ENCODE results near the gene GPC1.

Gene GPC1

GRCh38 chr2:240412975-240413812 lies 22.3 kb upstream of the GPC1 start:
- DNase-seq (ENCODE audit: low spot score) = no peak

DNA sequence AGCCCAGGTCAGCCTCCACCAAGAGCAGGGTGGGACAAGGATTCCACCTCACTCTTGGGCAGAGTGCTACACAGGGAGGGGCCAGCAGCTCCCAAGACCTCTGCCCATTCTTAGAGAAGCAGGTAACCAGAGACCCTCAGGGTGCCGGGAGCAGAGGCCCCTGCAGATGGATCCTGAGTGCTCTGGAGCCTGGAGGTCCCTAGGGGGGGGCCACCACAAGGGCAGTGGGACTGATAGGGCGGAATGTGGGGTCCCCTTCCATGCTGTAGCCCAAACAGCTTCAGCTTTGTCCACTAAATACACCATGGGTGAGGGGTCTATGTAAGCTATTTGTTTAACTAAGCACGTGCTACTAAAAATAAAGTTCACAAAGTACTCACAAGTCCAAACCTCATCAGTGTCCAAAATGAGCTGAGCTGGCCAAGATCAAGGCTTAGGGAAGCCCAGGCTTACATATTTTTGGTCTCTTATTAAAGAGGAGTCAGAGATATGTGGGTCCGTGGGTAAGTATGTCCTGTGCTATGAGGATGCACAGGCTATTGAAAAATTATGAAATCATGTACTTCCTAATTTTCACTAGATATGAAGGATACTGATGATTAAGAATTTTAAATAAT lies 21.5 kb upstream of the GPC1 start:
- DNase-seq (ENCODE audit: low spot score) = no peak

- no peak for DNase-seq (ENCODE audit: low spot score)
These were observed 18.6 kb upstream of the GPC1 start for GRCh38 chr2:240416821-240417220.

DNA sequence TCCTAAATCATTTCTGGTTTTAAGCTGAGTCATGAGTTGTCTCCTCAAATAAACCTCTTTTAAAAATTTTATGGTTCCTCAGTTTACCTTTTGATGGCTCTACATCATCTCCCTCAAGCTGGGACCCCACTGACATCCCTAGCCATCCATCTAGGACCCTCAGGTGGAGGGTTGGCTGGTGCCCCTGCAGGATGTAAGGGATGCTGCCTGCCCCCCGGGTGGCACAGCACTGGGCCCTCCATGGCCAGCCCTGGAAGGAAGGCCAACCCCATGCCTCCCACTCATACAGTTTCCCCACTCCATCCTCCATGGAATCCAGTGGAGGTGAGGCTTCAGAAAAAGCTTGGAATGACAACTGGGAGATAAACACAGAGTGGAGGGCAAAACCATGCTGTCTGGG lies 17.2 kb upstream of the GPC1 start:
- DNase-seq (ENCODE audit: low spot score) = no peak

GRCh38 chr2:240419271-240419670 lies 16.2 kb upstream of the GPC1 start:
- no peak for DNase-seq (ENCODE audit: low spot score)

DNA sequence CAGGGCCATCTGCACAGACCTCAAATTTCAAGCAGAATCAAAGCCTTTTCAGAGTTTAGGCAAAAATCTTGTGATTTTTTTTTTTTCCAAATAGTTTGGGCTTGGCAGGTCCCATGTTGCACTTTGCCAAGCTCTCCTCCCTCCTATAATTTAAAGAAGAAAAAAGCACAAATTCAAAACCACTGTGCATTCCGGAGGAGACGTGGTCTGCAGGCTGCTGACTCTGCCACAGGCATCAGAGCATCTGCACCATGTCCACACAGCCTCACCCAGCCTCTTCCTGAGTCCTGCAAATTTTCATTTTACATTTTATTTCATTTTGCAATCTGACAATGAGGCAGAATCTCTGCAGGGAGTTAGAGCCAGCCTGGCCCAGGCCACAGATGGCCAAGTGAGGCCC lies 15.7 kb upstream of the GPC1 start:
- no peak for DNase-seq (ENCODE audit: low spot score)

DNA sequence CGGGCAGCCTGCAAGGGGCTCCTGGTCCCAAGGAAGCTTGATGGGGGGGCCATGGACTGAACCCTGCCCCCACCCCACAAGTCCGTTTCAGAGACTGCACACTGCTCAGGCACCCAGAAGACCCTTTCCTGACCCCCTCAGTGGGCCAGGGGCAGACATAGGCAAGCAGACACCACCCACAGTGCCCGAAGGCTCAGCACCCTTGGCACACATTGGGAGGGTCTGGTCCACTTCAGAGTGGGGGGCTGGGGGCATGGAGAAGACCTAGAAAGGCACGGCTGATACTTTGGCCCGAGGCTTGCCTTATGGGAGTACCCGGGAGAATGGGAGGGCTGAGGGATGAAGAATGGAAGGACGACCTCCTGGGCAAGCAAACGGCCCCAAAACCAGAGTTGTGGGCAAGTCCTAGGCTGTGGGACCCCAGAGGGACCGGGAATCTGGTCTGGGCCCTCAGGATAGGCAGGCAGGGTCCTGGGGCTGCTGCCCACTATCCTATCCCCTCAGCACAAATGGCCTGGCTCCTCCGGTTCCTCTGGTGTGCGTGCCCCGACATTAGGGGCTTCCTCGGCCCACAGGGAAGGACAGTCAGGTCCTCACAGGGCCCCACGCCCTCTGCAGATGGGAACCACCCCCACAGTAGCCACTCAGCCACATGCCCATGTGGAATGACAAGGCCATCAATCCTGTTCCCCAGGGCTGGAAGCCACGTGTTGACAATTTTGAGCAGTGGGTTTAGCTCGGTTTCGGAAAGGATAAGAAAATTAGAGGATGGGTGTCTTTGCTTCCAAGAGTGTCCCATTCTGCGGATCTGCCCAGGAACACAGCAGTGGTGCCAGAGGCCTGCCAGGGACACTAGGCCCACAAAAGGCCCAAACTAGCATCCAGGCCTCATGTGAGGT lies 15.0 kb upstream of the GPC1 start:
- no peak for DNase-seq (ENCODE audit: low spot score)

- no peak for DNase-seq (ENCODE audit: low spot score)
These were observed 14.1 kb upstream of the GPC1 start for GRCh38 chr2:240421381-240421780.

GRCh38 chr2:240422658-240423329 lies 12.7 kb upstream of the GPC1 start:
- DNase-seq (ENCODE audit: low spot score) = no peak

DNA sequence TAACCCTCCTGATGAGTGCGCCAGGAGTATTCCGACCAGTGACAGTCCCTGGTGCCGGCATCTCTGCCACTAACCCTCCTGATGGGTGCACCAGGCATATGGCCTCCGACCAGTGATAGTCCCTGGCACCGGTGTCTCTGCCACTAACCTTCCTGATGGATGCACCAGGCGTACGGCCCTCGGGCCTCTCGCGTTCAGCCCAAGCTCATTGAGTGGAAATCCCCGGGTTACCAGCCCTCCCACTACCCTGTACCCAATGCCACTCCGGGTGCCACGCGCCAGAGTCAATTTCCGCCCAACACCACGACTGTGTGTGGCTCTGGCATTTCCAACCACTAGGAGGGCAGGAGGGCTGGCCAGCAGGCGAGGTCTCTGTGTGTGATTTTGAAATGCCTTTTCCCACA lies 11.7 kb upstream of the GPC1 start:
- no peak for DNase-seq (ENCODE audit: low spot score)

DNA sequence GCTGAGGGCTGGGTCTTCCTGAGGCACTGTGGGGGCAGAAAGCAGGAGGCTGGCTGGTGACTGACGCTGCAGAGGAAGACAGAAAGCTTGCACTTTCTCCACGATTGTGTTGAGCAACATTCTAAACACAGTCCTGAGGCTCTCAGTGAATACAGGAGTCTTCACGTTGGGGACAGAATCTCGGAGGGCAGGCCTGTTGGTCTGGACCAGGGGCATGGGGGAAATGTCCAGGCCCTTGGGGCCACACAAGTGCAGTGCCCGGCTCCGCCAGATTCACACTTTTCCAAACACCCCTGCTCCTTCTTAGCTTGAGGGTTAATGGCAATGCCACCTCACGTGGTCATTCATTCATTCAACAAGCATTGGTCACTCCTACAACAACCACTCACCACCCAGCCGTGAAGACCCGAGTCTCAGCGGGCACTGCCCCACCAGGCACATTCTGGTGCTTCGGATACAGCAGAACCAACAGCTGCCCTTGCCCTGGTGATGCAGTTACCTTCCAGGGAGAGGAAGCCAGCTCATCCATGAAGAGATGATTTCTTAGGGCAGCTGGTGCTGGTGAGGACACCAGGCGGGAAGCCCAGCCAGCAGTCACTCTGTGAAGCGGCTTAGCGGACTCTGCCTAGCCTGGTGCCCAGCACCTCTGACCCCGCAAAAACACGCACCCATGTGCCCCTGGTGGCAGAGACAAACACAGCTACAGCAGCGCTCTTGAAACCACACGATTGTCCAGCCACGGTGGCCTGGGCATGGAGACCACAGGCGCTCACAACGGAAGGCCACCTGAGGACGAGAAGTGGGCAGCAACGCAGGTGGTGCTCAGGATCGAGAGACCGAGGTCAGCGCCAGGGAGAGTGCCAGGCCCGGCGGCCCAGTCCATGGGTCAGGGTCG lies 10.9 kb upstream of the GPC1 start:
- DNase-seq (ENCODE audit: low spot score) = no peak

DNA sequence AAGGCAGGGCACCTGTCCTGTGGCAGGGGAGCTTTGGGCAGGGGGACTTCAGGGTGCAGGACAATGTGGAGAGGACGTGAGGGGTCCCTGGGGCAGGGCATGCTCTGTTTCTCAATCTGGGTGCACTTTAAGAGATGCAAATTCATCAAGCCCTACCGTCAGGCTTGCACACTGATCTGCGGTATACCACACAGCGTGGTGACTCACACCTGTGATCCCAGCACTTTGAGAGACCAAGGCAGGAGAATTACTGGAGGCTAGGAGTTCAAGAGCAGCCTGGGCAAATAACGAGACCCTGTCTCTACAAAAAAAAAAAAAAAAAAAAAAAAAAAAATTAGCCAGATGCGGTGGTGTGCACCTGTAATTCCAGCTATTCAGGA lies 10.2 kb upstream of the GPC1 start:
- no peak for DNase-seq (ENCODE audit: low spot score)

DNA sequence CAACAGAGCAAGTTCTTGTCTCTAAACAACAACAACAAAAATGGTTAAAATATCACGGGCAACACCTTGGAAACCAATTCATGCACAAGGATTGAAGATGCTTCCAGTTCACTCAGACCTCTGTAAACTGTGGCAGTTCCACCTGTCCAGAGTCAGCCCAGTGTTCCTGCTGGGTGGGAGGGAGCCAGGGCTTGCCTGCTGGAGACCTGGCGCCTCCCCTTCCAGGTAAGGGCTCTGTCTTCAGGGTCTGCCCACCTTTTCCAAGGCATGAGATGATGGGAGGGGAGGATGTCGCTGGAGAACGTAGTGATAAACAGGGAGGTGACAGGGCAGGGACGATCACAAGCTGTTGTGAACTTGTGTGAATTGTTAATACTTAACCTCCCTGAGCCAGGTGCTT lies 9.8 kb upstream of the GPC1 start:
- DNase-seq (ENCODE audit: low spot score) = no peak

GRCh38 chr2:240426845-240427721 lies 8.4 kb upstream of the GPC1 start:
- DNase-seq (ENCODE audit: low spot score) = no peak

GRCh38 chr2:240427729-240428128 lies 7.7 kb upstream of the GPC1 start:
- DNase-seq (ENCODE audit: low spot score) = no peak

DNA sequence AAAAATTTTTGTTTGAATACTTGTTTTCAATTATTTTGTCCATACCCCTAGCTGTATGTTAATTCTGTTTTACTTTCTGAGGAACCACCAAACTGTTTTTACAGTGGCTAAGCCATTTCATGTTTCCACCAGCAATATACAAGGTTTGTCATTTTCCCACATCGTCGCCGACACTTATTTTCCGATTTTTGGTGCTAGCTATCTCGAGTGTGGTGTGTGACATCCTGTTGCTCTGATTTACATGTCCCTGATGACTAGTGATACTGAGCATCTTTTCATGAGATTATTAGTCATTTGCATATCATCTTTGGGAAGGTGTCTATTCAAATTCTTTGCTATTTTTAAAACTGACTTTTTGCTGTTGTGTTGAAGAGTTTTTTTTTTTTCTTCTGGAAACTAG lies 7.2 kb upstream of the GPC1 start:
- DNase-seq (ENCODE audit: low spot score) = no peak

DNA sequence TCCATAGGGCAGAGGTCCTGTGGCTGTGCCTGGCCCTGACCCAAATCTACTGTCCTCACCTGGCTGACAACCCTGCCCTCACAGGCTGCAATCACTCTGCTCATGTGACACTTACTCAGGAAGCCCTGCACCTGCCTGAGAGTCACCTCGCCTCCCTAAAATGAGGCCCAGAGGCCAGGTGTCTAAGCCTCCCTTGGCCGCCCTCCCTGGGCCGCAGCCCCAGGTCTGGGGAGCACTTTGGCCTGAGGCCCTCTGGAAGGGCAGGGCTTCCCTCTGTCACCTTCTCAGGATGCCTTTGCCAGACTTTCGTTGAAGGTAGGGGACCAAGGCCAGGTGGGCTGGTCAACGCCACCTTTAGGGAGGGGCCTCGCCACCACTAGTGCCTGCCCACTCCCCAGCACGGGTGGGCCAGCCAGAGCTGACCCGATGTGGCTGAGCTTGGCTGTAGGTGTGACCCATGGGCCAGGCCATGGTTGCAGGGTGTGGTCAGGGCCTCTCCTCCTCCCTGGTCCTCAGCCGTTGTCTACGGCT lies 6.1 kb upstream of the GPC1 start:
- no peak for DNase-seq (ENCODE audit: low spot score)

DNA sequence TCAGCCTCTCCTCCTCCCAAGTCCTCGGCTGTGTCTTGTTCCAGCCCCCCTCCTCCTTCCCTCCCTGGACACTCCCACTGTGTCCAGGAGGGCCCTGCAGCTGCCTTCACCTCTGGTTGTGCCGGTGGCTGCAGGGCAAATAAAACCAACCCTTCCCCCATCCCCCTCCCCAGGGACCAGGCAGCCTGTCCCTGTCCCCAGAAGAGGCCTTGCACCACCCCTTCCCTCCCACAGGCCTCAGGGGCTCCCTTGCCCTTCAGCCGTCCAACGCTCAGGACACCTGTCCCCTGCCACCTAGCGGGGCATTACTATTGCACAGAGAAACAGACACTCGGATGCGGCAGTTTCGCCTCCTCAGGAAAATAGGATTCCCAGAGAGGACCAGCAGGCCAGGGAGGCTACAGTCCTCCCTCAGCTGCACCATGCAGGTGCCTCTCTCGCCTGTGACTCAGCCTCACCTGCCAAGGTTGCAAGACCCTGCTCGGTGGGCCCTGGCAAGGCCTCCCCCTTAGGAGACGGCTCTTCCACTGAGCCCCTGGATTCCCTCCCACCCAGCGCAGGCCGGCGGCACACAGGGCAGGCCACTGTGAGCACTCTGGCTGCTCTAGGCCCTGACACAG lies 5.5 kb upstream of the GPC1 start:
- DNase-seq (ENCODE audit: low spot score) = no peak

GRCh38 chr2:240430595-240430994 lies 4.9 kb upstream of the GPC1 start:
- DNase-seq (ENCODE audit: low spot score) = no peak

- DNase-seq (ENCODE audit: low spot score) = no peak
These were observed 4.2 kb upstream of the GPC1 start for GRCh38 chr2:240431271-240431660.
